Activated T-cell treated with anti-CD3 and anti-CD28 coated beads, Interleukin-2, amount 50 U/mL, for 72 hours (primary cell): ENCODE results near the gene ENAH. TPM values are rescaled to one million over a fixed set of nuclear protein-coding genes. Genes with fewer than 3 reads are reported as not detected.
"Not testable (repeated sequence)": the region's sequence is repeated elsewhere in the genome, so short reads cannot be mapped to it uniquely, and the experiment has no call there.

Source experiments
- ATAC-seq, 2 donors: fragments of 150-1000 bp; cut with Tn5 transposase; replicated peaks in 1 of 2; 2 replicates each; pipeline ENCODE4 v1.10.0; 2021; ENCODE audit warnings: moderate library complexity in 2 of 2, mild to moderate bottlenecking in 1 of 2
- DNase-seq, 2 donors: peaks; one replicate each; pipeline ENCODE4 v3.0.0; 2021 to 2022; ENCODE audit warnings: mixed read lengths in 1 of 2
- H3K27ac Mint-ChIP-seq: one replicate; pipeline ENCODE4 v1.8.0; 2022; ENCODE audit warnings: mild to moderate bottlenecking, moderate library complexity, mixed read lengths
- H3K27me3 Mint-ChIP-seq: one replicate; pipeline ENCODE4 v1.8.0; 2022; ENCODE audit warnings: low read depth, mixed read lengths
- H3K36me3 Mint-ChIP-seq, 2 donors: one replicate each; pipeline ENCODE4 v1.8.0; 2022; ENCODE audit warnings: mixed read lengths in 2 of 2, mild to moderate bottlenecking in 1 of 2; ENCODE audit not compliant: insufficient read depth in 2 of 2
- H3K4me1 Mint-ChIP-seq: one replicate; pipeline ENCODE4 v1.8.0; 2022; ENCODE audit warnings: low read depth, mixed read lengths
- H3K4me3 Mint-ChIP-seq, 2 donors: one replicate each; pipeline ENCODE4 v1.8.0; 2022; ENCODE audit warnings: mild to moderate bottlenecking in 2 of 2, mixed read lengths in 2 of 2, moderate library complexity in 2 of 2
- H3K9me3 Mint-ChIP-seq, 2 donors: one replicate each; pipeline ENCODE4 v1.8.0; 2022; ENCODE audit warnings: mixed read lengths in 2 of 2
- total RNA-seq, 2 donors: library from RNA; stranded (reverse); gene quantifications; one replicate each; pipeline ENCODE4 v1.2.3, GENCODE V29; 2022

Gene ENAH
- total RNA-seq, 2 donors from 2014 or later = 0.12 to 0.43 TPM

GRCh38 chr1:225627304-225627947 is 25.5 kb downstream of the ENAH start:
- Mint-ChIP-seq H3K36me3 (no peaks in the 10 kb centered on the region), H3K27ac (no peak overlapping the region), H3K27me3 (peaks cover 7% of the 10 kb centered on the region), H3K9me3 (no peaks in the 10 kb centered on the region), H3K4me3 (no peak overlapping the region), H3K4me1 (no peaks in the 10 kb centered on the region)
- no peak for ATAC-seq
- no peak for DNase-seq

- H3K27me3 Mint-ChIP-seq = peaks cover 7% of the 10 kb centered on the region
- H3K9me3 Mint-ChIP-seq = no peaks in the 10 kb centered on the region
- no peak overlapping the region for H3K27ac Mint-ChIP-seq
- ATAC-seq = no peak
- no peak overlapping the region for H3K4me3 Mint-ChIP-seq
- DNase-seq = no peak
- H3K36me3 Mint-ChIP-seq = no peaks in the 10 kb centered on the region
- no peaks in the 10 kb centered on the region for H3K4me1 Mint-ChIP-seq
Measured at GRCh38 chr1:225626698-225627097, 26.2 kb downstream of the ENAH start.

GRCh38 chr1:225617956-225618355 is 35.0 kb downstream of the ENAH start:
- no peaks in the 10 kb centered on the region for H3K27me3 Mint-ChIP-seq
- no peak overlapping the region for H3K4me3 Mint-ChIP-seq
- no peaks in the 10 kb centered on the region for H3K36me3 Mint-ChIP-seq
- H3K9me3 Mint-ChIP-seq = no peaks in the 10 kb centered on the region
- H3K4me1 Mint-ChIP-seq = no peaks in the 10 kb centered on the region
- no peak for DNase-seq
- H3K27ac Mint-ChIP-seq = no peak overlapping the region
- ATAC-seq = no peak

- no peak for ATAC-seq
- Mint-ChIP-seq H3K9me3 (no peaks in the 10 kb centered on the region), H3K27ac (no peak overlapping the region), H3K4me3 (no peak overlapping the region), H3K27me3 (no peaks in the 10 kb centered on the region), H3K36me3 (no peaks in the 10 kb centered on the region), H3K4me1 (no peaks in the 10 kb centered on the region)
- DNase-seq = no peak
Measured at GRCh38 chr1:225617479-225617878, 35.4 kb downstream of the ENAH start.

GRCh38 chr1:225615403-225615790 is 37.5 kb downstream of the ENAH start:
- not testable (repeated sequence) for H3K36me3 Mint-ChIP-seq, ATAC-seq, DNase-seq

GRCh38 chr1:225613006-225613405 is 39.9 kb downstream of the ENAH start:
- H3K4me1 Mint-ChIP-seq = no peaks in the 10 kb centered on the region
- H3K4me3 Mint-ChIP-seq = no peak overlapping the region
- ATAC-seq (no peak), DNase-seq (no peak)
- H3K27ac Mint-ChIP-seq = no peak overlapping the region
- H3K27me3 Mint-ChIP-seq = no peaks in the 10 kb centered on the region
- H3K36me3 Mint-ChIP-seq = no peaks in the 10 kb centered on the region
- no peaks in the 10 kb centered on the region for H3K9me3 Mint-ChIP-seq

More at GRCh38 chr1:225615403-225615790, 37.5 kb downstream of the ENAH start:
- H3K27me3 Mint-ChIP-seq, H3K4me1 Mint-ChIP-seq, H3K9me3 Mint-ChIP-seq, H3K4me3 Mint-ChIP-seq, H3K27ac Mint-ChIP-seq: not testable (repeated sequence)

- ATAC-seq = no peak
- Mint-ChIP-seq H3K27me3 (no peaks in the 10 kb centered on the region), H3K9me3 (no peaks in the 10 kb centered on the region), H3K36me3 (no peaks in the 10 kb centered on the region), H3K4me1 (no peaks in the 10 kb centered on the region), H3K4me3 (no peak overlapping the region), H3K27ac (no peak overlapping the region)
- no peak for DNase-seq
Measured at GRCh38 chr1:225612287-225612686, 40.6 kb downstream of the ENAH start.

GRCh38 chr1:225611537-225612223 is 41.2 kb downstream of the ENAH start:
- Mint-ChIP-seq H3K9me3 (no peaks in the 10 kb centered on the region), H3K36me3 (no peaks in the 10 kb centered on the region), H3K27me3 (no peaks in the 10 kb centered on the region), H3K4me1 (no peaks in the 10 kb centered on the region), H3K4me3 (no peak overlapping the region), H3K27ac (no peak overlapping the region)
- no peak for ATAC-seq
- DNase-seq = no peak

GRCh38 chr1:225610539-225610938 is 42.4 kb downstream of the ENAH start:
- H3K4me1 Mint-ChIP-seq = no peaks in the 10 kb centered on the region
- no peaks in the 10 kb centered on the region for H3K27me3 Mint-ChIP-seq
- ATAC-seq (no peak), DNase-seq (no peak)
- H3K9me3 Mint-ChIP-seq = no peaks in the 10 kb centered on the region
- no peaks in the 10 kb centered on the region for H3K36me3 Mint-ChIP-seq
- H3K27ac Mint-ChIP-seq = no peak overlapping the region
- H3K4me3 Mint-ChIP-seq = no peak overlapping the region

- DNase-seq (no peak), ATAC-seq (no peak)
- Mint-ChIP-seq H3K36me3 (no peaks in the 10 kb centered on the region), H3K27ac (no peak overlapping the region), H3K4me1 (no peaks in the 10 kb centered on the region), H3K9me3 (no peaks in the 10 kb centered on the region), H3K27me3 (no peaks in the 10 kb centered on the region), H3K4me3 (no peak overlapping the region)
Measured at GRCh38 chr1:225608014-225608796, 44.7 kb downstream of the ENAH start.

- Mint-ChIP-seq H3K27ac (no peak overlapping the region), H3K27me3 (no peaks in the 10 kb centered on the region), H3K4me3 (no peak overlapping the region), H3K36me3 (no peaks in the 10 kb centered on the region), H3K9me3 (no peaks in the 10 kb centered on the region), H3K4me1 (no peaks in the 10 kb centered on the region)
- no peak for ATAC-seq
- DNase-seq = no peak
Measured at GRCh38 chr1:225607355-225607754, 45.6 kb downstream of the ENAH start.

GRCh38 chr1:225603538-225604354 is 49.2 kb downstream of the ENAH start:
- ATAC-seq = no peak
- Mint-ChIP-seq H3K4me1 (no peaks in the 10 kb centered on the region), H3K9me3 (peaks cover 0 to 3% of the 10 kb centered on the region in 2 donors), H3K27me3 (no peaks in the 10 kb centered on the region), H3K36me3 (no peaks in the 10 kb centered on the region), H3K4me3 (no peak overlapping the region), H3K27ac (no peak overlapping the region)
- DNase-seq = no peak
